SK-N-SH (cell line): ENCODE data around the gene BARD1.

Experiments used
- MXI1 ChIP-seq: IDR thresholded peaks from 2 replicates; pipeline ENCODE4 v1.6.1; 2012; ENCODE audit warnings: mild to moderate bottlenecking, low read depth, low read length, improper control_type of control experiment
- NFIC ChIP-seq: IDR thresholded peaks from 2 replicates; pipeline ENCODE4 v1.4.0; 2012; ENCODE audit warnings: borderline replicate concordance
- SMC3 ChIP-seq: IDR thresholded peaks from 2 replicates; pipeline ENCODE4 v1.6.1; 2012; ENCODE audit warnings: low read depth, low read length, improper control_type of control experiment
- TAF1 ChIP-seq: IDR thresholded peaks from 2 replicates; pipeline ENCODE4 v1.6.1; 2012; ENCODE audit warnings: low read depth, mild to moderate bottlenecking, low read length, moderate library complexity, borderline replicate concordance
- YY1 ChIP-seq: IDR thresholded peaks from 2 replicates; pipeline ENCODE4 v1.4.0; 2012; ENCODE audit warnings: low read depth, mild to moderate bottlenecking
- TF ChIP-seq, protein P1 (sequence below): fragments of 200-600 bp; sonication (generic); IDR thresholded peaks from 2 replicates; pipeline ENCODE4 v1.6.1; 2017; ENCODE audit warnings: antibody characterized with exemption, mild to moderate bottlenecking, moderate library complexity

DNA sequence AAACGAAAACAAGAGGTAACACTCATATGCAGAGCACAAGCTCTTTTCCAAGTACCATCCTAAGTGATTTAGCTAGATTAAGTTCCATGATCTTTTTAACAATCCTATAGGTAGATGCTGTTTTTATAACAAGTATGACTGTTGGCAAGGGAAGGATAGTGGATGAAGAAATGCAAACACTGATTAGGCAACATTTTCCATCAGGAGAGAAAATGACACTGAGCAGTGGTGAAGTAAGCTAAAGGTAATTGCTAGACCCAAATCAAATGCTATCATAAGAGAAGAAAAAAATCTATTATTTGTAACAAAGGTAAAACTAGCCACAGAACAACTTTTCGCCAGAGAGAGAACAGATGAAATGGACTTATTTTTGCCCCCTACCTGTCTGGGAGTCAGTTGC, 34.3 kb upstream of the BARD1 start:
- TF ChIP-seq YY1 (no peak), MXI1 (no peak), TAF1 (no peak), SMC3 (no peak), NFIC (no peak)
- TF ChIP-seq, protein P1, sequence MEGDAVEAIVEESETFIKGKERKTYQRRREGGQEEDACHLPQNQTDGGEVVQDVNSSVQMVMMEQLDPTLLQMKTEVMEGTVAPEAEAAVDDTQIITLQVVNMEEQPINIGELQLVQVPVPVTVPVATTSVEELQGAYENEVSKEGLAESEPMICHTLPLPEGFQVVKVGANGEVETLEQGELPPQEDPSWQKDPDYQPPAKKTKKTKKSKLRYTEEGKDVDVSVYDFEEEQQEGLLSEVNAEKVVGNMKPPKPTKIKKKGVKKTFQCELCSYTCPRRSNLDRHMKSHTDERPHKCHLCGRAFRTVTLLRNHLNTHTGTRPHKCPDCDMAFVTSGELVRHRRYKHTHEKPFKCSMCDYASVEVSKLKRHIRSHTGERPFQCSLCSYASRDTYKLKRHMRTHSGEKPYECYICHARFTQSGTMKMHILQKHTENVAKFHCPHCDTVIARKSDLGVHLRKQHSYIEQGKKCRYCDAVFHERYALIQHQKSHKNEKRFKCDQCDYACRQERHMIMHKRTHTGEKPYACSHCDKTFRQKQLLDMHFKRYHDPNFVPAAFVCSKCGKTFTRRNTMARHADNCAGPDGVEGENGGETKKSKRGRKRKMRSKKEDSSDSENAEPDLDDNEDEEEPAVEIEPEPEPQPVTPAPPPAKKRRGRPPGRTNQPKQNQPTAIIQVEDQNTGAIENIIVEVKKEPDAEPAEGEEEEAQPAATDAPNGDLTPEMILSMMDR, result no peak
